T47D (cell line): Measurements from ENCODE around the gene PI3.

Source experiments
- DNase-seq, 2 experiments: peaks; one replicate each; pipeline versions ENCODE4 v3.0.0 to v3.0.0-alpha.2; 2011 to 2012; ENCODE audit warnings: low read depth in 1 of 2, low spot score in 1 of 2
- JUND ChIP-seq: IDR thresholded peaks from 2 replicates; pipeline ENCODE4 v1.6.1; 2012; ENCODE audit warnings: low read depth
- in situ Hi-C: cut with HindIII; loops from 2 replicates; pipeline ENCODE4 v1.10.0; 2016; ENCODE audit warnings: low sequenced_read_pairs, low pct_unique_long_range_greater_than_20kb

Gene PI3

DNA sequence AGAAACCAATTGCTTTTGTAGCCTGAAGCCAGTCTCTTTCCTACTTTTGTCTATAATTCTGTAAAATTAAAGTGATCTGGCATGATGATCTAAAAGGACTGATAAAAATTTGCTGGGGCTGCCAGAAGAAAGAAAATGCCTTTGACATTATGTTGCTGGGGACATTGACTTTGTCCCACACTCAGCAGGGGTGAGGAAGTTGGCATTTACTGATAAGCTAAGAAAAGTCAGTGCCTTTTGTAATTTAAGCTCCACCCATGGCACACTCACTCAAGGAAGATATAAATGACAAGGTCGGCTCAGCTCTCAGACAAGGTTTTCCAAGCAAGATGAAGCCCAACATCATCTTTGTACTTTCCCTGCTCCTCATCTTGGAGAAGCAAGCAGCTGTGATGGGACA, 32.0 kb downstream of the PI3 start, which contains the start of gene SEMG1:
SEMG1 (plus strand) TSS at position 309 of the 400 bp plus-strand sequence; CDS start at position 330, 21 bp downstream.
- no peak for TF ChIP-seq JUND
- no peak for DNase-seq
- in situ Hi-C loops: no loop called here

- in situ Hi-C loops: no loop called here
- DNase-seq: no peak
- TF ChIP-seq JUND: no peak
These were observed 35.2 kb downstream of the PI3 start for GRCh38 chr20:45209924-45210323.

DNA sequence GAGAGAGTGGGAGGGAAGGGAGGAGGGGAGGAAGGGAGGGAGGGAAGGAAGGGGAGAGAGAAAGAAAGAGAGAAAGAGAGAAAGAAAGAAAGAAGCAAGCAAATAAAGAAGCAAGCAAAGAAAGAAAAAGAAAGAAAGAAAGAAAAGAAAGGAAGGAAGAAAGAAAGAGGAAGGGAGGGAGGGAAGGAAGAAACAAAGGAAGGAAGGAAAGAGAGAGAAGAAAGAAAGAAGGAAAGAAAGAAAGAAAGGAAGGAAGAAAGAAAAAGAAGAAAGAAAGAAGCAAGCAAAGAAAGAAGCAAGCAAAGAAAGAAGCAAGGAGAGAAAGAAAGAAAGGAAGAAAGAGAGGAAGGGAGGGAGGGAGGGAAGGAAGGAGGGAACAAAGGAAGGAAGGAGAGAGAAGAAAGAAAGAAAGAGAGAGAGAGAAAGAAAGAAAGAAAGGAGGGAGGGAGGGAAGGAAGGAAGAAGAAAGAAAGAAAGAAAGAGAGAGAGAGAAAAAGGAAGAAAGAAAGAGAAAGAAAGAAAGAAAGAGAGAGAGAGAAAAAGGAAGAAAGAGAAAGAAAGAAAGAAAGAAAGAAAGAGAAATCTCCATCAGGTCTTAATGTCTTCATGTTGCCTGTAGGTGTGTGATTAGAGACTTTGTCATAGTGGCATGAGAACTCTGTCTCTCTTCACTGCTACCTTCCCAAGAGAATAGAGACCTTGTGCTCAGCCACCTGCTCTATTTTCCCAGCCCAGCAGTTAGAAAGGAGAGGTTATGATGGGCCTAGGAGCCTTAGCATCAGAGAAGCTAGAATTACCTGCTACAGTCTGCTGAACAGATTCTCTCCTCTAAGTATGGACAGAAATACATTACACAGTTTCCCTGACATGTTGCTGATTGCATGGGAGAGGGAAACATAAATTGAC, 37.1 kb downstream of the PI3 start:
- in situ Hi-C loops: no loop called here
- DNase-seq: no peak

GRCh38 chr20:45212836-45213235, 38.1 kb downstream of the PI3 start:
- TF ChIP-seq JUND: no peak
- in situ Hi-C loops: no loop called here
- DNase-seq: no peak

More for the DNA sequence above, 37.1 kb downstream of the PI3 start:
- TF ChIP-seq JUND: no peak

DNA sequence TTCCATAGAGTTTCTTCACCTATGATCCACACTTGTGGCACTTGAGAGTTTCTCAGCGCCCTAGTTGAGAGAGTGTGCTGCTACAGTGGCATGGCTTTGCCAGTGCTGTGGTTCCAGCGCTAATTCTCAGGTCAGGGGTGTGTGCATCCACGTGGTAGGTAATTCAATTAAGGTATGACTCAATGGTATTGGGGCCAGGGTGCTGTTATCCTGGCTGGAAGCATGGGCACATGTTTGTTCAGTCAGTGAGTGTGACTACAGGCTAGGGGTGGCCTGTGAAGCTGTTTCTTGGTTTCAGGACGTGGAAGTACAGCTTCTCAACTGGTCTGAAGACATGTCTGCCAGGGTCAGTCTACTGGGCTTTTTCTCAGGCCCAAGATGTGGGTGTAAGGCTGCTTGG, 43.4 kb downstream of the PI3 start:
- no peak for DNase-seq
- in situ Hi-C loops: no loop called here
- no peak for TF ChIP-seq JUND

DNA sequence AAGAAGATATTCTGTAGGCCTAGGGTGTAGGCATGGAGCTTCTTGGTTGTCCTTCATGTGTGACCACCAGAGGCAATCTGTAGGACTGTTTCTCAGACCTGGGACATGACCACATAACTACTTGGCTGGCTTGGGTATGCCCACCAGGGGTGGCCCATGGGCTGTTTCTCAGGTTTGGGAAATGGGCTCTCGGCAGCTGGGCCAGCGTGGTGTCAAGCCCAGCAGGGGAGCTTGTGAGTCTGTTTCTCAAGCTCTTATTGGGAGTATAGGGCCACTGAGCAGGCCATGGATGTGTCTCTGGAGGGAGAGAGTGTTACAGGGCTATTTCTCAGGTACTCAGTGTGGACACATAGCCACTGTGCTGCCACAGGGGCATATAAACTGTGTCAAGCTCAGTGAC, 43.9 kb downstream of the PI3 start:
- no peak for TF ChIP-seq JUND
- in situ Hi-C loops: no loop called here
- no peak for DNase-seq

GRCh38 chr20:45221076-45221475, 46.4 kb downstream of the PI3 start, which contains the start of gene SEMG2:
Gene SEMG2, plus strand, starts transcription at chr20:45221373. Its CDS starts 17 bp downstream, at chr20:45221390.
- in situ Hi-C loops: no loop called here
- DNase-seq: no peak
- TF ChIP-seq JUND: no peak

DNA sequence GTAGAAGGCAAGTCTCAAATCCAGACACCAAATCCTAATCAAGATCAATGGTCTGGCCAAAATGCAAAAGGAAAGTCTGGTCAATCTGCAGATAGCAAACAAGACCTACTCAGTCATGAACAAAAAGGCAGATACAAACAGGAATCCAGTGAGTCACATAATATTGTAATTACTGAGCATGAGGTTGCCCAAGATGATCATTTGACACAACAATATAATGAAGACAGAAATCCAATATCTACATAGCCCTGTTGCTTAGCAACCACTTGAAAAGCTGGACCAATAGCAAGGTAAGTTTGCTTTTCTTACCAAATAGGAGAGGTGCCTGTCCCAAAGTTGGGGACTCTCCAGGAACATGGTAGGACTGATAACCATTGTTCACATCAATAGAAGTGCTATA, 48.4 kb downstream of the PI3 start:
- in situ Hi-C loops: no loop called here
- no peak for DNase-seq
- TF ChIP-seq JUND: no peak
